NCI-H446 (cell line): ENCODE data around the gene CAMTA1.
A peak's percentile ranks its signal among the peaks of the same experiment; 100 is the strongest.
"Not testable (repeated sequence)": the region's sequence is repeated elsewhere in the genome, so short reads cannot be mapped to it uniquely, and the experiment has no call there.

Experiments
- DNase-seq, 2 experiments: peaks; one replicate each; lab custom pipeline; 2025; lab: John Stamatoyannopoulos, UW

CAMTA1 gene

DNA sequence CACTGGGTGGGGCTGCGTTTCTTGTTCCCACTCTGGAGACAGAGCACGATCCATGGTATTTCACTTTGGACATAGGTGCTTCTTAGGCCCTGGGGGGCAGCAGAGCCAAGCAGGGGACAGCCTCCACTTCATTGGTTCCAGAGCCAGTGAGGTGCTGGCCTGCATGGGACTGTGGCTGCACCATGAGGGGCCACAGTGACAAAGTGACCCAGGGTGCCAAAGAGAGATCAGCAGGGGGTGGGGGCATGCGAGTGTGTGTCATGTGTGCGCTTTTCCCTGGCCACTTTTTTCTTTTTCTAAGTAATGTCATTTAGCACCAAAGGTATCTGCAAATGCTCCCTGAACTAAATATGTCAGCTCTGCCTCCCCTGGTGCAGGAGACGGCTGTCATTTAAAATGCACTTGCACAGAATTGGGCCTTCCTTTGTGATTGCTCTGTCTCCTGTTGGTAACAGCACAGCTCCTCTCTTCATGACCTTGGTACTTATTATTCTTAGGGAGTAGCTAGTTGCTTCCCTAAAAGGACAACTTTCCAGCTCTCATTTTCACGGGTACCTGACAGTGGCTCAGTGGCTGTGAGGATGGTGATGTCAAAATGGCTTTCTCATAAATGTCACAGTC lies 910.4 kb downstream of the CAMTA1 start:
- DNase-seq = no peak

DNA sequence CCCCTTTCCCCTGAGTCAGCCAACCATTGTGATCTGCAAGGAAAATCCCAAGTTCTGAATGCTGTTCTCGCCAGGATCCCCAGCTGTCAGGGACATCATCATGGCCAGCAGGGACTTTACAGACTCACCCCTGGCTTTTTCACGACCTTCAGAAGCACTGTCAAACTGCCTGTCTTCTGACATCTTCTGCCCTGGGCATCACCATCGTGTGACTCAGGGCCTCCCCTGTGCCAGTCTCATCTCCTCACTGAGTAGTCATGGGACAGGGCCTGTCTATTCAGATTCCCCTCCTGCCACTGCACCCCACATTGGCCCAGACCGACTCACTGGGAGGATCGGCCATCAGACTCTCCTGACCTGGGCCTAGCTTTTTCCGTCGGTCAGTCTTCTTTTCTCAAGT lies 913.4 kb downstream of the CAMTA1 start:
- DNase-seq = no peak

DNA sequence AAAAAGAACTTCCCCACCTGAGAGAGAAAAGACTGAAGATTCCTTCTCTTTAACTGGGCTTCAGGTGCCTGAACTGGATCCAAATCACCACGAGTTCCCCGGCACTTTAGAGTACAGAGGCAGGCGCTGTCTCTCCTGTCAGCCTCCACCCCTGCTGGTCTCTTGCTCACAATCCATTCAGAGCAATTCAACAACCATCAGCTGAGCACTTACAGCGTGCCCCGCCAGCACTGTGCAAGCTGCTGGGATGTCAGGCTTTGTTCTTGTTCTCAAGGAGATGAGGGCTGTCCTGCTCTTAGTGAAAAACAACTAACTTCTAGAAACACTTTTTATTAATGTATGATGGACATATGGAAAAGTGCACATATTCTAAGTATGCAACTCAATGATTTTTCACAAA lies 917.1 kb downstream of the CAMTA1 start:
- DNase-seq = peak in 1 of 2 experiments; percentile 18

DNA sequence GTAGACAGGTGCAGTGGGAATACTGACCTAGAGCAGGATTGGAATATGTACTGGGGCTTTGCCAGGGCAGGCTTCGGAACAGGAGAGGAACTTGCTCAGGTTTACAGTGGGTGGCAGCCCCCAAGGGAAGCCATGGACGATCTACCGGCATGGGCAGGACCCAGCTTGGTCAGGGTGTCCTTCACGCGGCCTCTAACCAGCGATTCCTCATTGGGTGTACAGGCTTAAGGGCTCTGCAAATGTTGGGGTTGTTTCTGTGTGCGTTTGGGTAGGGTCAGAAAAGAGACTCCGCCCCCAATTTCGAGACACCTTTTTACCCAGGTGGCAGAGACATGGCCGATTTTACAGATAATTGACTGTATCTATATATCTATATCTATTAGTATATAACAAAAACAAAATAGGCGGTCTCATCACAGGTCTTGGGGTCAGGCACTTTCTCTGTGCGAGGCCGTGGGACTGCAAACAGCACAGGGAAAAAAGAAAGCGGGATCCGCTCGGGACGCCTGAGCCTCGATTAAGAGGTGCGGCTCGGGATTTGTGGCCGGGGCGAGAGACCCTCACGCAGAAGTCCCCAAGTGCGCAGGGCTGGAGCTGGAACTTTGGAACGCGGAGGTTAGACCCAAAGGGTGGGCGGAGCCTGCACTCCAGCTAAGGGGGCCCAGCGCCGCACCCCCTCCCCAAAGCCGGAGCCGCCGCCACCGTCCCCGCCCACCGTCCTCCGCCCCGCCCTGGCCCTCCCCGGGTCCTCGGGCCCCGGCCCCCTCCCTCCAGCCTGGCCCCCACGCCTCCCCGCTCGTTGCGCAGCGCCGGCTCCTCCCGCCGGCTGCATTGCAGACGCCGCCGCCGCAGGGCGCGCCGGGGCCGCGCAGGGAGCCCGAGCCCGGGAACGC lies 918.3 kb downstream of the CAMTA1 start:
- DNase-seq = peak in 1 of 2 experiments; percentile 42

DNA sequence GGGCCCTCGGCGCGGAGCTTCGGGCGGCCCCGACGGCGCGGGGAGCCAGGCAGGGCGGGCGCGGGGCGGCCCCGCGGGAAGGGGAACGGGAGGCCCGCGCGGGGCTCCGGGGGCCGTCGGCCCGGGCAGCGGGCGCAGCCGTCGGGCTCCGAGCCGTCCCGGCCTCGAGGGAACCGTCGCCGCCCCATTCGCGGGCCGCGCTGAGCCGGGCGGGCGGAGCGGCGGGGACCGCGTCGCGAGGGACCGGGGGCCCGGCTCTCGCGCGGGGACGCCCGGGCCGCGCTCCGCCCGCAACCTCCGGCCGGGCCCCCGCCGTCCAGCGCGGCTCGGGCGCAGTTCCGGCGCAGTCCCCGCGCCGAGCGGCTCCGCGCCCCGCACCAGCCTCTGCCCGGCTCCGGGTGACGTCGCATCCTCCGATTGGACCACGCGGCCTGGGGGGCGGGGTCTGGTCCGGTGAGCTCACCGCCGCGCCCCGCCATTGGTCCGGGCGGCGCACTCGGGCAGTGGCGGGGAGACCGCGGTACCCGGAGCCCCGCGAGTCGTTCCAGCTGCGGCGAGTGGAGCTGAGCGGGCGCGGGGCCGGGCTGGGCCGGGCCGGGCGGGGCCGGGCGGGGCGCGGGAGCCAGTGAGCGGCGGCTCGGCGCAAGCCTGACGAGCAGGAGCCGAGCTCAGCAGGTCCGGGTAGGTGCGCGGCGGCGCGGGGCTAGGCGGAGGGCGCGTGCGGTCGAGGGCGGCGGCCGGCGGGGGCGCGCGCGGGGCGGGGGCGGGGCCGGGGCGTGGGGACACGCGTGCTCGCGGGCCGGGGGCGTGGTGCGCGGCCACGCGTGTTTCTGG lies 919.2 kb downstream of the CAMTA1 start:
- peak; percentile 90 to 99 for DNase-seq

DNA sequence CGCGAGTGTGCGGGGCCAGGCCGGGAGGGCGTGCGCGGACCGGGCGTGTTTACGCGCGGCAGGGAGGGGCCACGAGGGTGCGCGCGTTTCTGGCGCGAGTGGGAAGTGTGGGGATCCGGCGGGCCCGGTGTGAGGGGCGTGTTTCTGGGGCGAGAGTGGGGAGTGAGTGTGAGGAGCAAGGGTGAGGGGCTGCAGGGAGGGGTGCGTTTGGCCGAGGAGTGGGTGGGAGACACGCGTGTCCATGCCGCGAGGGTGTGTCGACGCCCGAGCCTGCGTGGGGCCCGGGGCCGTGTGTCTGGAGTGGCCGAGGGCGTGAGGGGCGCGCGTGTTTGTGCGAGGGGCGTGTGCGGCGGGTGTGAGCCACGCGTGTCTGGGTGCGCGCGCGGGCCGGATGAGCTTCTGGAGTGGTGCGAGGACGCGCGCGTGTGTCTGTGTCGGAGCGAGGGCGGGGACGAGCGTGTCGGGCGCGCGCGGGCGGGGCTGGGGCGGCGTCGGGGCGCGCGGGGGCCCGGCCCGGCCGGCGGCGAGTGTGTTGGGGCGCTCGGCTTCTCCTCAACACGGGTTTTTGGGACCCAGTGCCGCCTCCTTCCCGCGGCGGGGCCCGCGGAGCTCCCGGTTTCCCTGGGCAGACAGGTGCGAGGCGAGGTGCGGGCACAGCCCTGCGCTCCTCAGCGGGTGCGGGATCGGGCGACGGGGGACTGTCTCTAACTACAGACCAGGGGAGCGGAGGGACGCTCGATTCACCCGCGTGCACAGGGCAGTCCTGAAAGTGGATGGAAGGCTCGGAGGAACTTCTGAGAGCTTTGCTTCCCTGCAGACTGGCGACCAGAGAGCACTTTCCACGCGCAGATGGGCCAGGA lies 920.0 kb downstream of the CAMTA1 start:
- DNase-seq = peak in 1 of 2 experiments; percentile 19

DNA sequence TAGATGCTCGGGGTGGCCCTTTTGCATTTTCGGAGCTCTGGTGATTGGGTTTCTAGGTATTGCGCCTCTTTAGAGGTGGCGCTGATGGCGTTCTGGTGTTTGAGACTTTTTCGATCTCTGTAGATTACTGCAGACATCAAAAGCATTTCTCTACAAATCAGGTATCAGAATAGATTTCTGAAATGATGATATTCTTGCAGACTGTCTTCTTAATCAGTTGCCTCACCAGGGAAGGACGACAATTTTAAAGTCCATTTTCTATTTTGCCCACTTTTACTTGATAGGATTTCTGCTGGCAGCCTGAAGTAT lies 920.6 kb downstream of the CAMTA1 start:
- no peak for DNase-seq

DNA sequence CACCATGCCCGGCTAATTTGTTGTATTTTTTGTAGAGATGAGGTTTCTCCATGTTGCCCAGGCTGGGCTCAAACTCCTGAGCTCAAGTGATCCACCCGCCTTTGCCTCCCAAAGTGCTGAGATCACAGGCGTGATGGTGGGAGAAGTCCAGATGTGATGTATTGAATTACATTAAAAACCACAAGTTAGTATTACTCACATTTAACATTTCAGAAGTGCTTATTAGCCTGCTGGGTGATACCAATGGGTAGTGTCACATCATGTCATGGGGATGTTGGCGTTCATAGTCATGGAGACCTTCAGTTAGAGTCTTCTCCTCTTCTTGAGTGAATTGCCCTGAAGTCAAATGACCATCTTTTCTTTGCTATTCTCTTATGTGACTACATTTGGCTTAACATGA lies 922.3 kb downstream of the CAMTA1 start:
- no peak for DNase-seq

DNA sequence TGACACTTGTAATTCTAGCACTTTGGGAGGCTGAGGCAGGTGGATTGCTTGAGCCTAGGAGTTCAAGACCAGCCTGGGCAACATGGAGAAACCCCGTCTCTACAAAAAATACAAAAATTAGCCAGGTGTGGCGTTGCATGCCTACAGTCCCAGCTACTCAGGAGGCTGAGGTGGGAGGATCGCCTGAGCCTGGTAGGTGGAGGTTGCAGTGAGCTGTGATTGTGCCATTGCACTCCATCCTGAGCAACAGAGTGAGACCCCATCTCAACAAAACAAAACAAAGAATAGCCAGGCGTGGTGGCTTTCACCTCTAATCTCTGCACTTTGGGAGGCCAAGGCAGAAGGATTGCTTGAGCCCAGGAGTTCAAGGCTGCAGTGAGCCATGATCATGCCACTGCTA lies 922.8 kb downstream of the CAMTA1 start:
- DNase-seq = not testable (repeated sequence)

DNA sequence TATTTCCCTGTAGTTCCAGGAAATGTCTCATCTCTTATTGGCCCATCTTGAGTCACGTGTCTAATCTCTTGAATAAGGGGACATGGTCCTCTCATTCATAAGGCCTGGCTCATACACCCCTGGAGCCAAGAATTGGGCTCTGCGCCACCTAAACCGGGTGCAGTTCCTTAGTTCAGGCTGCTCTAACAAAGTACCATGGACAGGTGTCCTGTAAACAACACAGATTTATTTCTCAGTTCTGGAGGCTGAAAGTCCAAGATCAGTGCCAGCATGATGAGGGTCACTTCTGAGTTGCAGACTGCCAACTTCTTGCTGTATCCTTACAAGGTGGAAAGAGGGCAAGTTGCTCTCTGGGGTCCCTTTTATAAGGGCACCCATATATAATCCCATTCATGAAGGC lies 925.6 kb downstream of the CAMTA1 start:
- DNase-seq = no peak

DNA sequence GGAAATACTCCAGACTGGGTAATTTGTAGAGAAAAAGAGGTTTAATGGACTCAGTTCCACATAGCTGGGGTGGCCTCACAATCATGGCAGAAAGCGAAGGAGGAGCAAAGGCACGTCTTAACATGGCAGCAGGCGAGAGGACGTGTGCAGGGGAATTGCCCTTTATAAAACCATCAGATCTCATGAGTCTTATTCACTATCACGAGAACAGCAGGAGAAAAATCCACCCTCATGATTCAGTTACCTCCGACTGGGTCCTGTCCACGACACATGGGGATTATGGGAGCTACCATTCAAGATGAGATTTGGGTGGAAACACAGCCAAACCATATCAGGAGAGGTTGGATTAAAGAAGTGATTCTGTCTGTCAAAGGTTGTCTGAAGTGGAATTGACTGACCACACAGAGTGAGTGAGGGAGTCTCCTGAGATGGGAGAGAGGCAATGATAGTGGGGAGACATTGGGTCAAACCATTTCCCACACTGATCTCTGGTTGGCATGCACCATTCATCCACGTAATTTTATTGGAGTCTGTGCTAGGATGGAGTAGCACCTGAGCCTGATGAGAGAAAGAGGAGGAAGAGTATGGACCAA lies 927.6 kb downstream of the CAMTA1 start:
- no peak for DNase-seq

DNA sequence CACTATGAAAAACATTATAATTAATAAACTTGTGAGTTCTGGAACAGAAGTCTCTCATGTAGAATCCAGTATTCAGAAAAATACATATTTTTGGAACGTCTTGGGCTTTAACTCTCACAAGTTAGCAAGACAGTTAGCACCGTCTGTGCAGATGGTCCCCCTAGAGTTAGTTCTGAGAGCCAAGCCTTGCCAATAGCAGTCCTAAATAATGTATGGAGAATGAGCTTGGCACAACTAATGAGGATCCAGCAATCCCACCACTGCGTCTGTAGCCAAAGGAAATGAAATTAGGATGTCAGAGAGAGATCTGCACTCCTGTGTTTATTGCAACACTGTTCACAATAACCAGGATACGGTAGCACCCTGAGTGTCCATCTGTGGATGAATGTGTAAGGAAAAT lies 931.3 kb downstream of the CAMTA1 start:
- DNase-seq = peak in 1 of 2 experiments; percentile 21

DNA sequence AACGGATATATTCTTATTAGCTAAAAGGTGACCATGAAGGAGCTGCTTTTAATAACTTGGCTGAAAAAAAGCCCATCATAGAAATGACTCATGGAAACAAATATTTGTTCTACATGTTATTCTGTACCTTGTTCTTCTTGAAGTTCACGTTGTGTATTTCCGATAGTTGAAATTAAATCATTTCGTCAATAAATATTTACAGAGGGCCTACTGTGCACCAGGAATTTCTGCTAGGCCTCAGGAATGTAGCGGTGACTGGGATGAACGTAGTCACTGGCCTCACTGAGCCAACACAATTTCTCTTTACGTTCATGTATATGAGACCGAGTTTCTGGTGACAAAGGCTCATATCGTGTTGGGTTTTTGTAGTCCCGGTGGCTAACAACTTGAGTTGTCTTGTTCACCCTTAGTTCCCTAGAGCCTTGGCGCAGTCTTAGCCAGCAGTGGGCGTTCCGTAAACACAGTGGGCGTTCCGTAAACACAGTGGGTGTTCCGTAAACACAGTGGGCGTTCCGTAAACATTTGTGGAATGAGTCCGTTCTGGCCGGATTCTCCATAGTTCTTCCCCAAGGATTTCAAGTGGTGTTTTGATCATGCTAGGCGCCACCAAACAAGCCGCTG lies 932.6 kb downstream of the CAMTA1 start:
- DNase-seq = no peak

DNA sequence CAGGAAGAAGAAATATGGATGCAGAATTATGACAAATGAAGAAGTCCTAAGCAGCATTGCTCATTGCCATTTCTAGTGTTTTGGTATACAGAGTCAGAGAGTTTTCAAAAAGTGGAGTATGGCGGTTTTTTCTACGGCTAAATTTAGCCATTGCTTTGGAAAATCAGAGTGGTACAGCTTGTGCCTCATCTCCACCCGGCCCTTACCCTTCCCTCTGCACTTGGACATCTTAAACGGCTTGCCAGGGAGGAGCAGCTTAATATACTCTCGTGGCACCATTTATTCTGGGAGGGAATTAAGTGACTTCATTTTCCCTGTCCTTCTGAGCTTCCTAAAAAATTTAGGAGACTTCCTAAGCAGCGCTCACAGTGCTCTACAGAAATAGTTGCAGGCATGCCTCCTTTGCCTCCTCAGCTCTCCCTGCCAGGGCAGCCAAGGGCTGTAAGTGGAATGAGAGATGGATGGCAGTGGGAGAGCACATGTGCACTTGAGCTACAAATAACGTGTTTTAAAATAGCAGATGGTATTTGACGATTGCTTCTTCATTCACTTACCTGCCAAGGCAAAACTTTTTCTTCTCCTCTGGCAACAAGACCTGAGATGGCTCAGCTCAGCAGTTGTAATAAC lies 934.3 kb downstream of the CAMTA1 start:
- no peak for DNase-seq

DNA sequence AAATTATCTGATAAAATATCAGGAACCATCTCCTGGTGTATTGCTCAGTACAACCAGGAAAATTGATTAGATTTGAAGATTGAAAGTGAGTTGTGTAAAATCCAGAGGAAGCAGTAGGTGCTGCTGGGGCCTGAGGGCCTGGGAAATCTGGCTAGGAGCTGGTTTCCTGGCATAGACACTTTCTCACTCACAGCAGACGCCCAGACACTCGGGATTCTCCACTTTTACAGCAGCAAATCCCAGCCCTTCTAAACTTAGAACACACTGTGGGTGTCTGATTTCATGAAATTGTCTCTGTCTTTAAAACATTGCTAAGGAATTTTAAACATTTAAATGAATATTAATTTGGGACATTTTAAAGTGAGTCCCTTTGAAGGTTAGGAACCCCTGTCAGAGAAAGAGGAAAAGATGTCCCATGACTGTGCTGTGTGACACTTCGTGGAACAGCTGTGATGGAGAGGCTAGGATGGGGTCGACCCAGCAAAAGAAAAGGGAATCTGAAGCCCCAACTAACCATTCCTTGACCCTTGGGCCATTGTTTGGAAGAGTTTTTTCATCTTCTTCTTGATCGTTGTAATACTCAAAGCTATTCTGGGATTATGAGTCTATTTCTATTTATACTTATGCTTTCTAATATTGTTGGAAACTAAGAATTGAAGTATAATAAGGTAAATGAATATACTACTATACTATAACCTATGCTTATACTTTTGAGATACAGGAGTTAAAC lies 936.9 kb downstream of the CAMTA1 start:
- DNase-seq = no peak

DNA sequence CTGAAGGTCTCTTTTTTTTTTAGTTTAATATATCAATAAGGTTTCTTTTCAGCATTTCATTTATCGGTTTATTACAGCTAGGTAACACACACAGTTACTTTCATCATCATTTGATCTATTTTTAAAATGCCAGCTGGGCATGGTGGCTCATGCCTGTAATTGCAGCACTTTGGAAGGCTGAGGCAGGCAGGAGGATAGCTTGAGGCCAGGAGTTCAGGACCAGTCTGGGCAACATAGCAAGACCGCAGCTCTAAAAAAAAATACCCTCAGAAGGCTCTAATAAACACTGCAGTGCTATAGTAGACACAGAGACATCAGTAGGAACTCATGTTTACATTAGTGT lies 937.4 kb downstream of the CAMTA1 start:
- DNase-seq = no peak

DNA sequence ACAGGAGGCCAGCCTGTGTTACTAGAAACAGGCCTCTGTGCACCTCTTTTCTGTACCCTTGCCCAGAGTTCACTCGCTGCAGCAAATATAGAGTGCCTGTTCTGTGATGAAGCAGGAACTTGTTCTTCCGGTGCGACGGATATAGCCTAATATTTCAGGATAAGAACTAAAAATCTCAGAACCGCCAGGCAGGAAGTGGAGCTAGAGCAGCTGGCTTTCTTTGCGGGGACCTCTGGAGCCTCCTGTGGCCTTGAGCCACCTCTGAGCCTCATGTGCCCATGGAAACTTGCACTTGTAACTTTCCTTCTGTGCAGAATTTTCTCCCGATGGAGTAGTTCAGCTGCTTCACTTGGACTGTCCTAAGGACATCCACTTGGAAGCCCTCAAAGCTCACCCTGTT lies 941.4 kb downstream of the CAMTA1 start:
- no peak for DNase-seq

DNA sequence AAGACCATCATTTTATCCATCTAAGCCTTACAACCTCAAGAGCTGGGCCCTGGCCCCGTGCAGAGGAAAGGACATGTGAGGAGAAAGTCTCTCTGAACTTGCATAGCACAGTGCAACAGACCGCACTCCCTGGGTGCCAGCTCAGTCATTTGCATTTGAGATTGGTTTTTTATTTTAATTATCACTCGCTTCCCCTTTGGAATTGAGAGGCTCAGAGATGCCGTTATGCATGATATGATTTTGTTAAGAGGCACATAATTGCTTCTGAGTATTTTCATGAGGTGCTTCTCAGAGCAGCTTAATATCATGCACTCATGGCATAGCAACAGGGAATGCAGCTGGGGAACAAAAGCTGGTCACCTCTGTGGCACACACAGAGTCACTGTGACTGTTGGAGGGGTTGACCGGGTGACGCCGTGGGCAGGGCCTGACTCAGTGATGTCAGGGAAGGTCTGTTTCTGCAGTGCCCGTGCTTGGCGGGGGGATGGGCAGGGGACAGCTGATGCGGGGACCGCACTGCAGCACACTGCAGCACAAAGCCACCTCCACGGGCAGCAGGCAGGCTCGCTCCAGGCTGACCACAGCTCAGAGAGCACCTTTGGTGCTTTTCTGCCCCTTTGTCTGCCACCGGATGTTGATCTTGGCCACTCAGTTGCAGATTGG lies 942.7 kb downstream of the CAMTA1 start:
- no peak for DNase-seq

DNA sequence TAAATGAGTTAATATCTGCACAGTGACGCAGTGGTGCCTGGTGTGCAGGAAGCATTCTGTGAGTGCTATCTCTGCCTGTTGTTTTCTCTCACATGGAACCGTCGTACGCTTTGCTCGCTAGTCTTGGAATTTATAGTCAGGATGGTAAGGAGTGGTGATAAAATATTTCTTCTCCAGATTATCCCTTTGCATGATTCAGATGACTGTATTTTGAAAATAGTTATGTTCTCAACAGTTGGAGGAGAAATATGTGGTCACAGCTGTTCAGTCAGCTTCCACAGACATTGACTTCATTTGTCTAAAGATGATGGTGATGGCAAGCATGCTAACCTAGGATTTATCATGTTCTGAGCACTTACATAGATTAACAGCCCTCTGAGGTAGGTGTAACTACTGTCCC lies 944.5 kb downstream of the CAMTA1 start:
- DNase-seq = no peak
